Gastroesophageal sphincter (tissue), 3 donors: Measurements from ENCODE around the gene FNDC3B.

Experiments used
- CTCF ChIP-seq, 4 experiments: fragments of 200-600 bp in 2 of 4; fragments of 450-650 bp in 2 of 4; sonication (generic) in 1 of 4; IDR thresholded peaks; one replicate each; pipeline ENCODE4 v1.5.1; 2017 to 2019; ENCODE audit warnings: antibody characterized with exemption in 4 of 4, mild to moderate bottlenecking in 2 of 4, moderate library complexity in 2 of 4
- POLR2AphosphoS5 ChIP-seq: sonication (generic); formaldehyde crosslinking; IDR thresholded peaks from one replicate; pipeline ENCODE4 v1.6.1; 2017; ENCODE audit warnings: antibody characterized with exemption

- TF ChIP-seq CTCF (IDR thresholded peaks at IDR 0.05): no peak
- TF ChIP-seq POLR2AphosphoS5: no peak
These were observed 302.8 kb downstream of the FNDC3B start for GRCh38 chr3:172342097-172342659.
